NCI-H526 (cell line): ENCODE measurements around the gene KCNE4.

ENCODE experiments used
- DNase-seq, 2 experiments: peaks; one replicate each; lab custom pipeline; 2025; lab: John Stamatoyannopoulos, UW

Gene KCNE4

DNA sequence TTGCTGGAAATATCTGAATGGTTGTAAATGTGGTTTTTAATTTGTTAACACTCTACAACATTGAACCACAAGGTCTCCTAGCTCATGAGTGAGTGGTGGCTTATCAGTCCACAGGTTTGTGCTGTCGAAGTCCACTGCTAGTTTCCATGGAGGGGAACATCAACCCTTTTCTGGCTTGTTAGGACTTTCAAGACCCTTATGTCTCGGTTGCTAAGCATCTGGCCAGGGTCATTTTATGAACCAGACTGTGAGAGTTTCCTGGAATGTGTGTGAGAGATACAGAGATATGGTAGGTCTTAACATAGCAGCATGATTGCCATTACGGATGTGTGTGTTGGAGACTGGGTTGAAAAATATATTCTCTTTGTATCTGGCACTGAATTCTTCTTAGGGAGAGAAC, 36.9 kb downstream of the KCNE4 start:
- no peak for DNase-seq

GRCh38 chr2:223090039-223090438, 38.0 kb downstream of the KCNE4 start:
- no peak for DNase-seq

DNA sequence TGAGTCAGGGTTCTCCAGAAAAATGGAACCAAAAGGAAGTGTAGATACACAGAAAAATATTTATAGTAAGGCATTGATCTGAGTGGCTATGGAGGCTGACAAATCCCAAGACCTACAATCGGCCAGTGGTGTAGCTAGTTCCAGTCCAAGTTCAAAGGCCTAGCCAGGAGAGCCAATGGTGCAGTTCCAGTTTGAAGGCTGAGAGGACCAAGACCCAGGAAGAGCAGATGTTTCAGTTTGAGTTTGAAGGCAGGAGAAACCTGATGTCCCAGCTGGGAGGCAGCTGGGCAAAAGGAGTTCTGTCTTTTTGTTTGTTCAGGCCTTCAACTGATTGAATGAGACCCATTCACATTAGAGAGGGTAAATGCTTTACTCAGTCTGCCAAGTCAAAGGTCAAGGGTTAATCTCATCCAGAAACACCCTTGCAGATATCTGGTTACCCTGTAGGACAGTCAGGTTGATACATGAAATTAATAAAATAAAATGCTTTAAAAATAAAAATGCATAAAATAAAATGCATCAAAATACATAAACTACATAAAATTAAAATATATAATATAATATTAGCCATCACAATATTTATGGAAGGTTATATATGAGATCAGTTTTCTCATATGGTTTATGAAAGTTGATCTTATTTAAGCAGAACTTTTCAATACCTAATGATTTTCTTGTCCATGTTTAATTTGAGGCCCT, 38.7 kb downstream of the KCNE4 start:
- no peak for DNase-seq

- no peak for DNase-seq
Observed at GRCh38 chr2:223092667-223093066, 40.7 kb downstream of the KCNE4 start.

DNA sequence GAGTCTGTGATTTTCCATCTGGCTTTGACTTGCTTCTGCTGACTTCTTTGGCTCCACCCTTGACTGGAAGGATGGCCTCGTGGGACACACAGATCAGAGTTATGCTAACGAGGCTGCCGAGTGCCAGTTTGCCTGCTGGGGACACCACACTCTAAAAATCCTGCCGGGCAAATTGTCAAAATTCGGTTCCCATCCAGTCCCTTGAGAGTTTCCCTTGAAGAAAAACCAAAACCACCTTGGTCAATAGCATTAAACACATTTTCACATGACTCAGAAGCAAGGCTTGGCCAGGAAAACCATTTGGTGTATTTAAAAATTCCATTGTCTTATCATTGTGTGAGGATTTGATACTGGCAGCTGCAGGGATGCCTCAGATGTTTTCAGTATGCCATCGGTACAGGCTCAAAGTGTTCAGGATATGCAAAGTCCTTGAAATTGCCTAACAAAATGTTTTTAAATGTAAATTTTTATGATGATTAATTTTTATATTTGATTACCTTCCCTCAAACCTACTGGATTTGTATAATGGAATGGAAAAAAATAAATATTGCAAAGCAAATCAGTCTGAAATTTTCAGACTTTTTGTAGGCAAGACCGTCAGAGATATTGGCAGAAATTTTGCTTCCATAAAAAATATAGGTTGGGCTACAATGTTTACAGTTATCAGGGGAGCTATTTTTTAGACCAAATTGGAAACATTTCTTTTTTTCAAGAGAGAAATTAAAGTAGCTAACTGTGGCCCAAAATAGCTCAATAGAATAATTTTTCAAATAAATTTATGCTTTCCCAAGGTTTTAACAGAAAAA, 41.6 kb downstream of the KCNE4 start:
- peak; percentile 47 to 63 for DNase-seq

DNA sequence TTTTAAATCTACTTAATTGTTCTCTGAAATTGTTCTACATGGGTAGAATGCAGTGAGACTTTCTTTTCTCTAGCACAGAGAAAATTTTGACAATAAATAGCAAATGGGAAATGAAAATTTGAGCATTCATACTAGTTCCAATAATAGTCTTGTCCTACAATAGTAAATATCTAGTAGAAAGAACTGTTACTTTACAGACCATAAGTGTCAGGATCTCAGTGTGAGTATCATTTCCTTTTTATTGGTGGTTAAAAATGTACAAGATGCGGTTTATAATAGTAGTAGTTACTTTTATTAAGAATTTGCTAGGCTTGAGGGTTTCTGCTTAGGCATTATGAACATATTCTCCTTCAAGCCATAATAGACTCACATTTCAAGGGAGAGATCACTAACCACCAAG, 43.2 kb downstream of the KCNE4 start:
- no peak for DNase-seq

- no peak for DNase-seq
Observed at GRCh38 chr2:223096235-223096970, 44.4 kb downstream of the KCNE4 start.

GRCh38 chr2:223097888-223098383, 45.9 kb downstream of the KCNE4 start:
- DNase-seq, result no peak

- no peak for DNase-seq
Observed at GRCh38 chr2:223099561-223099960, 47.6 kb downstream of the KCNE4 start.

- no peak for DNase-seq
Observed at GRCh38 chr2:223100061-223100511, 48.1 kb downstream of the KCNE4 start.

GRCh38 chr2:223101340-223102039, 49.5 kb downstream of the KCNE4 start:
- peak in 1 of 2 experiments; percentile 56 for DNase-seq

- no peak for DNase-seq
Observed at GRCh38 chr2:223102040-223102400, 50.0 kb downstream of the KCNE4 start.

GRCh38 chr2:223102450-223102849, 50.5 kb downstream of the KCNE4 start:
- DNase-seq, result no peak

DNA sequence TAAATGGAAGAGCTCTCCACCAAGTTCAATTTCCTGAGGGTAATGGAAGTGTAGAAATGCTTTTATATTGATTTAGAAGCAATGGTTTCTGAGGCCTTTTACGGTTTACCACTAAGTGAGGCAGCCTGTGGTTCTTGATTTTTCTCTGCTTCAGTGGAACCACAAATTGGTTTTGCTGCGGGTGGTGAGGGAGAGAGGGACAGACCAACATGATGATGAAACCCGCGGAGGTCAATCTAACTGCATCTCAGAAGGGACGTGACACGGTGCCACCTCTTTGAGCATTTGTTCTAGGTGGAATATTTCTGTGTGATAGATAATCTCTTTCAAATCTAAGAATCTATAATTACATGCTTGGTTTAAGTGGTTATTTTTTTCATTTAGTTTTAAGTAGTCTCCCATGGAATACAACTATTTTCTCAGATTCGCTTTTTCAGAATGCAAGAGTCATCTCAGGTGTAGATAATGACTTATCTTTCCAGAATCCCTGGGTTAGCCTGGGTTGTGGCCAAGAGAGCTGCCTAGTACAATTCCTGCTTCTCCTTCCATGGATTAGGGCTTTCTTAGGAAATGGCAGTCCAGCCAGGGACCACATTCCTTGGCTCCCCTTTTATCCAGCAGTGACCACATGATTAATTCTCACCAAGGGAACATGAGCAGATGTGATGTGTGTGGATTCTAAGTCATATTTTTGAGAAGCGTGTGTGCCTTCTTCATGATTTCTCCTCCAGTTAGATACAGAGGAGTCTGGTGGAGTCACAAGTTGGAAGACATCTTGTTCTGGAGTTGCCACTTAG, 52.5 kb downstream of the KCNE4 start:
- DNase-seq, result no peak
